ENCODE results near the gene EPM2AIP1. TPM values are rescaled to one million over a fixed set of nuclear protein-coding genes. Genes with fewer than 3 reads are reported as not detected.
A peak's percentile ranks its signal among the peaks of the same experiment; 100 is the strongest.

The EPM2AIP1 gene
- polyA plus RNA-seq, 1 of the 3 experiments (the other 2 are of a cell fraction): 4.7 TPM

- no peak for TF ChIP-seq PBX3 (IDR thresholded peaks at IDR 0.05)
Observed at GRCh38 chr3:36989005-36989404, 3.9 kb downstream of the EPM2AIP1 start (continued).

GRCh38 chr3:36988356-36988755 is 4.6 kb downstream of the EPM2AIP1 start:
- POLR2A ChIA-PET: no interaction called here
- WGBS (ENCODE audit: low lambda C conversion rate): 96% methylated on average over 2 of the region's 2 CpGs
- H2AFZ ChIP-seq (ENCODE audit: low read depth): no peak overlapping the region
- DNase-seq: no peak
- H3F3A ChIP-seq (replicated peaks; ENCODE audit: insufficient read depth): peaks cover 16% of the 10 kb centered on the region
- H4K20me1 ChIP-seq (ENCODE audit: insufficient read depth): peaks cover 25% of the 10 kb centered on the region
- CTCF ChIA-PET: interaction anchor here (0.6 to 1.4 kb wide), 4 partner anchors 13 to 258 kb away, joined by 3 to 4 read pairs (median 3); no protein-coding TSS in a partner anchor
- peaks cover 53% of the 10 kb centered on the region for H3K79me2 ChIP-seq (ENCODE audit: insufficient read depth)
- TF ChIP-seq CHD2 (IDR thresholded peaks at IDR 0.05; ENCODE audit: low read length, partially characterized antibody) (no peak), SIN3A (IDR thresholded peaks at IDR 0.05; ENCODE audit: borderline replicate concordance, low read depth, low read length) (no peak), MAX (IDR thresholded peaks at IDR 0.05; ENCODE audit: low read depth) (no peak), GABPA (IDR thresholded peaks at IDR 0.05; ENCODE audit: low read depth) (no peak), NFIC (IDR thresholded peaks at IDR 0.05; ENCODE audit: borderline replicate concordance) (no peak), FOXJ3 (CRISPR knock-in tag; IDR thresholded peaks at IDR 0.05) (no peak), USF1 (IDR thresholded peaks at IDR 0.05; ENCODE audit: borderline replicate concordance, low read depth) (no peak), GATA2 (CRISPR knock-in tag; IDR thresholded peaks at IDR 0.05) (no peak), REST (IDR thresholded peaks at IDR 0.05; ENCODE audit: low read depth, low read length) (no peak)
- H3K27me3 ChIP-seq (ENCODE audit: insufficient read depth): no peaks in the 10 kb centered on the region
- peaks cover 25% of the 10 kb centered on the region in 2 experiments; a peak in 3 of 4 replicates for H3K4me1 ChIP-seq (ENCODE audit: control insufficient read depth in 1 of 2, insufficient read depth in 2 of 2, low read depth in 1 of 2, low read length in 1 of 2)
- no peak overlapping the region for H3K4me3 ChIP-seq (ENCODE audit: low read depth in 2 of 2, low read length in 1 of 2)
- no peak overlapping the region for H3K27ac ChIP-seq (ENCODE audit: low read depth in 2 of 2, low read length in 1 of 2)
- H3K9ac ChIP-seq: no peak overlapping the region
- H3K9me2 ChIP-seq: no peaks in the 10 kb centered on the region
- peak overlapping the region; percentile 33; the same call in 1 of the 2 replicates for H3K4me2 ChIP-seq
- no peaks in the 10 kb centered on the region for H3K9me3 ChIP-seq
- peaks cover 70 to 71% of the 10 kb centered on the region in 2 experiments for H3K36me3 ChIP-seq (replicated peaks in 1 of 2; ENCODE audit: control insufficient read depth in 1 of 2, insufficient read depth in 2 of 2, low read length in 1 of 2)

Data from SK-N-SH (cell line).